WERI-Rb-1 (cell line): ENCODE measurements around the gene SIPA1.

Source experiments
- DNase-seq: peaks from one replicate; pipeline ENCODE4 v3.0.0-alpha.2; 2020
- H3K27ac ChIP-seq: fragments of 250-450 bp; sonication (Bioruptor Pico); 2 replicates; pipeline ENCODE4 v1.5.1; 2020; ENCODE audit warnings: mild to moderate bottlenecking, moderate library complexity
- H3K27me3 ChIP-seq: fragments of 250-450 bp; sonication (Bioruptor Pico); 2 replicates; pipeline ENCODE4 v1.5.1; 2021; ENCODE audit warnings: mild to moderate bottlenecking, low read depth, moderate library complexity; ENCODE audit not compliant: insufficient read depth, severe bottlenecking
- H3K36me3 ChIP-seq: fragments of 250-450 bp; sonication (Bioruptor Pico); 2 replicates; pipeline ENCODE4 v1.5.1; 2020; ENCODE audit warnings: mild to moderate bottlenecking, moderate library complexity
- H3K4me3 ChIP-seq: 2 replicates; pipeline ENCODE4 v1.5.1; 2011; ENCODE audit warnings: low read depth, mild to moderate bottlenecking, control low read depth, low read length
- H3K9me3 ChIP-seq: fragments of 250-450 bp; sonication (Bioruptor Pico); 2 replicates; pipeline ENCODE4 v1.5.1; 2021; ENCODE audit warnings: mild to moderate bottlenecking, moderate library complexity; ENCODE audit not compliant: severe bottlenecking
- CTCF ChIP-seq: IDR thresholded peaks from 2 replicates; pipeline ENCODE4 v1.5.1; 2011; ENCODE audit warnings: low read depth, mild to moderate bottlenecking, control low read depth, inconsistent platforms, low read length

The SIPA1 gene

GRCh38 chr11:65606876-65607613 lies 30.9 kb upstream of the SIPA1 start:
- peaks cover 46% of the 10 kb centered on the region for H3K36me3 ChIP-seq

GRCh38 chr11:65607614-65608426 lies 30.1 kb upstream of the SIPA1 start:
- peak overlapping the region; percentile 34 for H3K4me3 ChIP-seq
- peaks cover 54% of the 10 kb centered on the region for H3K36me3 ChIP-seq
- no peak for DNase-seq
- H3K27ac ChIP-seq, result peak overlapping the region; percentile 41; the same call in 1 of the 2 replicates
- no peak for TF ChIP-seq CTCF
- H3K9me3 ChIP-seq, result no peaks in the 10 kb centered on the region
- H3K27me3 ChIP-seq, result no peaks in the 10 kb centered on the region

More at GRCh38 chr11:65606876-65607613, 30.9 kb upstream of the SIPA1 start:
- DNase-seq, result peak; percentile 94
- no peaks in the 10 kb centered on the region for H3K27me3 ChIP-seq
- H3K4me3 ChIP-seq, result peak overlapping the region; percentile 34
- no peak for TF ChIP-seq CTCF
- no peaks in the 10 kb centered on the region for H3K9me3 ChIP-seq
- H3K27ac ChIP-seq, result peak overlapping the region; percentile 58

- no peaks in the 10 kb centered on the region for H3K27me3 ChIP-seq
- TF ChIP-seq CTCF, result no peak
- DNase-seq, result no peak
- no peak overlapping the region for H3K27ac ChIP-seq
- no peak overlapping the region for H3K4me3 ChIP-seq
- H3K9me3 ChIP-seq, result no peaks in the 10 kb centered on the region
- peaks cover 48% of the 10 kb centered on the region for H3K36me3 ChIP-seq
Measured at GRCh38 chr11:65609229-65609628, 28.7 kb upstream of the SIPA1 start.

GRCh38 chr11:65609665-65610064 lies 28.2 kb upstream of the SIPA1 start:
- Histone ChIP-seq H3K36me3 (peaks cover 45% of the 10 kb centered on the region), H3K4me3 (no peak overlapping the region), H3K27me3 (no peaks in the 10 kb centered on the region), H3K27ac (no peak overlapping the region), H3K9me3 (no peaks in the 10 kb centered on the region)
- no peak for DNase-seq
- no peak for TF ChIP-seq CTCF

- no peaks in the 10 kb centered on the region for H3K9me3 ChIP-seq
- no peak overlapping the region for H3K27ac ChIP-seq
- peaks cover 37% of the 10 kb centered on the region for H3K36me3 ChIP-seq
- no peak overlapping the region for H3K4me3 ChIP-seq
- no peaks in the 10 kb centered on the region for H3K27me3 ChIP-seq
- DNase-seq, result no peak
- no peak for TF ChIP-seq CTCF
Measured at GRCh38 chr11:65610404-65610803, 27.5 kb upstream of the SIPA1 start.
